ENCODE data around the gene TIMM44.
"Not testable (repeated sequence)": the region's sequence is repeated elsewhere in the genome, so short reads cannot be mapped to it uniquely, and the experiment has no call there.

TIMM44 gene

GRCh38 chr19:7976461-7976860 is 33.0 kb upstream of the TIMM44 start:
- no peak for DNase-seq

DNA sequence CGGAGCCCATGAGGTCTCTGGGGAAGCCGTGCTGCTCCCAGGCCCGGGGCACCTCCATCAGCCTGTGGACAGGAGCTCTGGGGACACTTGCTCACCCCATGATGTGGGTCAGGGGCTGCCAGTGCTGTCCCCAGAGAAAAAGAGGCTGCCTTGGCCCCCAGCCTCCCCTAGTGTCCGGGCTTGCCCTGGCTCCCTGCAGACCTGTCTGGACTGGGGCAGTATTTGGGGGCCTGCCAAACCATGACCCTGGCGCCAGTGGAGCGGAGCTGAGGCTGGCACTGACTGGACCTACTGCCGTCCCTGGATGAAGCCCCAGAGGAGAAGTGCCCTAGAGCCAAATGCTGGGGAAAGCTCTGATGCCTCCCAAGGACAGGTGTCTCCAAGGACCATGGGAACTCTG is 31.6 kb upstream of the TIMM44 start:
- no peak for DNase-seq

DNA sequence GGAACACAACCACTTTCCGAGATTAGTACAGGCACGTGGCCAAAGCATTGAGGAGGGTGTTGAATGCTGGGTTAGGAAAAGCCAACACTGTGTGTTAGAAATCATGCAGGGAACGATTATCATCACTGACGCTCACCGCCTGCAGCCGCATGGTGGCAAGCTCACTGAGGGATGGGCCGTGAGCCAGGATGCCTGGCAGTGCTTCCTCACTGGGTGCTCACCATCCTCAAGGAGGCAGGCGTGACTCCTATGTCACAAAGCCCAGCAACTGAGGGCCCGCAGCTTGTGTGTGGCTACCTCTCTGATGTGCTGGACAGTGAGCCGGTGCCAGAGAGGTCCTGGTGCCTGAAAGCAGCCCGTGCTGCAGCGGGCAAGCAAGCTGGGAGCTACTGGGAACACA is 30.4 kb upstream of the TIMM44 start:
- no peak for DNase-seq

GRCh38 chr19:7971553-7972520 is 28.4 kb upstream of the TIMM44 start:
- DNase-seq, result no peak

DNA sequence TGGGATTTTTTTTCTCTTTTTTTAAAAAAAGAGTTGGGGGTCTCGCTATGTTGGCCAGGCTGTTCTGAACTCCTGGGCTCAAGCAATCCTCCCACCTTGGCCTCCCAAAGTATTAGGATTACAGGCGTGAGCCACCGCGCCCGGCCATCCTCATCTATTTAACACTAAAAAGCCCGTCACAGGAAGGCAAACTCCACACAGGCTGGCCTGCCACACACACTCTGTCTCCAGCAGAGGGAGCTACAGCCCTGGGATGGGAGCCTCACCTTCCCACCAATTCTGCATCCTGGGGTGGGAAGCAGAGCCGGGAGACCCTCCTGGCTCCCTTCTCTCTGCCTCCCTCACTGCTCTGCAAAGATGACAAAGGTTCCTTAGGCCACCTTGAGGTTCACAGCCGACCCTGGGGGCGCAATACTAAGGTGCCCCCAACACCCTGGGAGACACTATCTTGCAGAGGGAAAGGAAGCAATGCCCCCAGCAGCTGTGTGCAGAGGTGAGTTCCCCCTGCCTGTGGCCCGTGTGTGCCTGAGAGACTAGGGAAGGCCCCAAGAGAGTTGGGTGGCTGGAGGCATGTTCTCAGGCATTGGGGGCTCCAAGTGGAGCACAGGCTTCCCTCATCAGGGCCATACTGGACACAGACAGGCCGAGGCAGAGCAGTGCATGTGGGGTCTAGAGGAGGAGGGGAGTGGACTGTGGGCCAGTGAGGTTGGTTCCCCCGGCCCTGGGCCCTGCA is 27.4 kb upstream of the TIMM44 start:
- no peak for DNase-seq

GRCh38 chr19:7969555-7969939 is 26.1 kb upstream of the TIMM44 start:
- no peak for DNase-seq

DNA sequence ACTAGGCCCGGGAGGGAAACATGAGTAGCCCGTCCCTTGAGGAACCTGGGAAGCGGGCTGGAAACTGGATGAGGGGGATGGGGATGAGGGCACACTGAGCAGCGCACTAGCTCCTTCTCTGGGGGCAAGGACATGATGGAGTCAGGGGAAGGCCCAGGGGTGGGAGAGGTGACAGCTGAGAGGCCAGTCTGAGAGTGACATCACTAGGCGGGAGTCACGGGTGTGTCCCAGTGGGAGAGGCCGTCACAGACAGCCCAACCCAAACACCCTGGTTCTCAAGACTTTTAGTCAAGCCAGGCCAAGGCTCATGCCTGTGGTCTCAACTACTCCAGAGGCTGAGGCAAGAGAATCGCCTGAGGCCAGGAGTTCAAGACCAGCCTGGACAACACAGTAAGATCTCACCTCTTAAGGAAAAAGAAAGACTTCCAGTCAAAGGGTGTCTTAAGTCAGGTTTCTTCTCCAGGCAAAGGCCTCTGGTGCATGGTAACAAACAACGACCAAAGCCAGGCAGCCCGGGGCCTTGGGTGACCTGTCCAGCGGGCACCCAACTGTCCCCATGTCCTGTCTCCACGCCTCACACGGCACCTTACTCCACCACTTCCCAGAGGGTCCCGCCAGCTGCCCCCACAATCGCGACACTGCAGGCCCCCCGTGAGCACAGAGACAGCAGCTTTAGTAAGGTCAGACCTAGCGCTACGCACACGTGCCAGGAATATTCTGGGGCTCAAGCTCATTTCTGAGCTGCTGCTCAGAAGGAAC is 25.5 kb upstream of the TIMM44 start:
- no peak for DNase-seq

DNA sequence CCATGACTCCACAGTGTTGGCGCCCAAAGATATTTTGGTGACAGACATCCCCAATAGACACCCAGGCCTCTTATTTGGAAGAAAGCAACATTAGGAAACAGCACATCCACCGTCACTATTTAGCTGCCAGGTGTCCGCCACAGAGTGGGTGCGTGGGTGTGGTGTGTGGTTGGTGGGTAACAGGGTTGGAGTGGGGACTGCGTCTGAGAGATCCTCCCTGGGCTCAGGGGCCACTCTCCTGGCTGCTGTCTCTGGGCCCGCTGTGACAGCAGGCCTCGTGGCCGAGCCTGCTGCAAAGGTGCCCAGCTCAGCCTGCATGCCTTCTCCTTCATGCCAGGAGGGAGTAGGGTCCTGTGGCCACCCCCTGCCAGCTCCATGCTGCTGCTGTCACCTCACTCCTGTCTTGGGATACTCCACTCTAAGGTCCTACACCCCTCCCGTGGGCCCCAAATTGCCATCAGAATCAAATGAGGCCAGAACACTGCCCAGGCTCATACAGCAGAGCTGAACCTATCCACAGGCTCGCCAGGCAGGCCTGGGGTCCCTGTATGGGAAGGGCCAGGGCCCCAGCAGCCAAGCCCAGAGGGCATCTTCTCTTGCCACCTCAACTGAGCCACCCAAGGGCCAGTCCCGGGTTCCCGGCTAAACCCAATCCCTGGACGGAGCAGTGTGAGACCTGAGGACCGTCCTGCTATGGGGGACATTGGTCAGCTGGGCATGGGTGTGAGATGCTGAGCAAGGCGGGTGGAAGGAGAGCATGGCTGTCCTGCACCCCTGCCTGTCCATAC is 24.7 kb upstream of the TIMM44 start:
- no peak for DNase-seq

DNA sequence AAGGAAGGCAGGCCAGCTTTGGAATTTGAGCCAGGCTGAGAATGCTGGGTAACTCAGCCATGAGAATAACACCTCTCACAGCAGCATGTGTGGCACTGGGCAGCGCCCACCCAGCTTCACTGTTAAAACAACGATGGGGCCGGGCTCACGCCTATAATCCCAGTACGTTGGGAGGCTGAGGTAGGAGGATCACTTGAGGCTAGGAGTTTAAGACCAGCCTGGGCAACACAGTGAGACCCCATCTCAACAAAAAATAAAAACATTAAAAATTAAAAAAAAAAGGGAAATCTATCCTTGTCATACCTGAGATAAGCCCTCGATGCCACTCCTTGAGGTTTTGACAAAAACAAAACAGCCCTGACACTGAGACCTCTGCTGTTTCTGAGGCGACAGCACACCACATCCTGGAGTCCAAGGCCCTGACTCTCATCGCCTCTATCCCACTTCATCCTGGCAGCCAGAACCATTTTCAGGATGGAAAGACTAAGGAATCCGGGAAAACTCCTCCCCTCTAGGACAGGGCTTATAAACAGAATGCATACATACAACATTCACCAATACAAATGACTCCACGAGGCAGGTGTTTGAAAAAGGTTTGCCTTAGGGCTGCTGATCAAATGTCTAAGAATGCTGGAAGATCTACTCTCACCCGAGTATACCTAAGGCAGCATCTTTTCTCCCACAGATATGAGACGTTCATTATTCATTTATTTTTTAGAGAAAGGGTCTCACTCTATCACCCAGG is 22.6 kb upstream of the TIMM44 start:
- DNase-seq, result no peak

- no peak for DNase-seq
Observed at GRCh38 chr19:7965259-7965841, 21.9 kb upstream of the TIMM44 start.

DNA sequence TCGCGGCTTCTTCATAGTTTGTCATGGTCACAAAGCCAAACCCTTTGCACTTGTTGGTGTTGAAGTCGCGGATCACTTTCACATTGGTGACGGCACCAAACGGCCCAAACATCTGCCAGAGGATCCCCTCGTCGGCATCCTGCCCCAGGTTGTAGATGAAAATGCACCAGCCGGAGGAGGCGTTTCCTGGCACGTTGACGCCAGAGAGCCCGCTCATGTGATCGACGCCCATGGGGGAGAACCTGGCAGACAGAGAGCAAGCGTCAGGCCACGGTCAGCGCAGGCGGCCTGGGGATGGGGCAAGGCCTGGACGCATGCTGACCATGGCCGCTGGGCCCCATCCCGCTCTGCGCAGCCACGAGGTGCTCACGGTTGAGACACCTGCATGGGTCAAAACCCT is 20.1 kb upstream of the TIMM44 start:
- DNase-seq, result no peak

- no peak for DNase-seq
Observed at GRCh38 chr19:7962644-7963268, 19.3 kb upstream of the TIMM44 start.

- no peak for DNase-seq
Observed at GRCh38 chr19:7961920-7962626, 18.6 kb upstream of the TIMM44 start.

- DNase-seq, result not testable (repeated sequence)
Observed at GRCh38 chr19:7961082-7961481, 17.6 kb upstream of the TIMM44 start.

- no peak for DNase-seq
Observed at GRCh38 chr19:7959211-7959610, 15.7 kb upstream of the TIMM44 start.

DNA sequence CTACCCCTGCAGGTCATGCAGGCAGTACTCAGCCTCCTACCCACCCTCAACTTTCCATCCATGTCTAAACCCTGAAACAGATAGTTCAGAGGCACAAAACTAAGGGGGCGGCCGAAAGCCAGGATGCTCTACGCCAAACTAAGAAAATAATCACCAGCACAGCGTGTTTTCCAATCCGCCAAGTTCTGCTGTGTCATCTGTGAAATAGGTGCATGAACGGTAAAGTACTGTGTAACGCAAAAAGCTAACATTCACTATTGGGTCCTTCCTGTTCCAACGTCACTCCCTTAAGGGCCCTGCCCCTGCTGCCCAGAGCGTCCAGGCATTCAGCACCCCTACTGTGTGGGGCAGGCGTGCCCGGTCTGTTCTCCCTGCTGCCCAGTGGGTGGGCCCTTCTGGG is 12.2 kb upstream of the TIMM44 start:
- DNase-seq, result no peak

DNA sequence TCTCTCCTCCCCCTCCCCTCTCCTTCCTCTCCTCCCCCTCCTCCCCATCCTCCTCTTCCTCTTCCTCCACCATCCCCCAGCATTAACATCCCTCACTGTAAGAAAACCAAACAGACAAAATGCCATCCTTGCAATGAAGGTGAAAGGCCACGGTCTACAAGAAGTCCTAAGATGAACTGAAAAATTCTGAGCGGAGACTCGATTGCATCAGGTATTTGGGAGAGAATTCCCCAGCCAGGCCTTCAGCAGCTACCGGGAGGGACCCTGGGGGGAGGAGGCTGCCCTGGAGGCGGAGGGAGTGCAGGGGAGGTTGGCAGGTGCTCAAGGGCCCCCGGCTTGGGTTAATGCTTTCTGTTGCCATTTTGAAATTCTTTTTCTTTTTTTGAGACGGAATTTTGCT is 10.1 kb upstream of the TIMM44 start:
- DNase-seq, result no peak

- no peak for DNase-seq
Observed at GRCh38 chr19:7953060-7953459, 9.6 kb upstream of the TIMM44 start.

GRCh38 chr19:7947939-7948338 is 4.5 kb upstream of the TIMM44 start:
- no peak for DNase-seq

DNA sequence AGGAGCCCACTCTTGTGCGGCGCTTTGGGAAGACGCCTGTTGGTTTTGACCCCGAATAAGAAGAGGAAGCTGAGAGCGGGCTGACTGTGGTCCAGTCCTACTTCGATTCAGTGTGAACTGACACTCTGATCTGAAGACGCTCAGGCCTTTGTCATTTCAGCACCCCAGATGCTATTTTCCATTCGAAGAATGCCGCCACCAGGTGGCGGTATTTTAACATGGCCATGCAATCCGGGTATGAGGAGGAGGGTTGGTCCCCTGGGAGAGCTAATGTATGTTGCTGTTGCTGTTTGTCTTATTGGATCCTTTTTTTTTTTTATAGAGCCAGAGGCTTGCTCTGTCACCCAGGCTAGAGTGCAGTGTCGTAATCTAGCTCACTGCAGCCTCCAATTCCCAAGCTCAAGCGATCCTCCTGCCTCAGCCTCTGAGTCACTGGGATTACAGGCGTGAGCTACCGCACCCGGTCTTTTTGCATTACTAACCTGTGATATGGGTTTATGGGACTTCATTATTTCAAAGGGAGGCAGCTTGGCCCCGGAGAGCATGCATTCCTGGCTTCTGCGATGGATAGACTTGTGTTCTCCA is 803 bp upstream of the TIMM44 start:
- DNase-seq, result peak; percentile 83
